ENCODE measurements around the gene AGGF1.

- TF ChIP-seq CTCF (IDR thresholded peaks at IDR 0.05) = no peak
- TF ChIP-seq EP300 (IDR thresholded peaks at IDR 0.05) = no peak
- no peak for TF ChIP-seq POLR2A (IDR thresholded peaks at IDR 0.05)
Observed at GRCh38 chr5:77083088-77083487, 52.9 kb downstream of the AGGF1 start.

Measured in ovary (tissue), 3 donors.